Measurements from ENCODE around the gene ITFG1. TPM values are rescaled to one million over a fixed set of nuclear protein-coding genes. Genes with fewer than 3 reads are reported as not detected.

ITFG1 gene
- total RNA-seq, 4 donors from 2014 or later = 27.4 to 47.0 (median 36.9) TPM

- no peak for TF ChIP-seq CTCF (IDR thresholded peaks at IDR 0.05)
- no peak for TF ChIP-seq POLR2AphosphoS5 (IDR thresholded peaks at IDR 0.05)
- TF ChIP-seq EP300 (IDR thresholded peaks at IDR 0.05) = no peak
- no peak for TF ChIP-seq POLR2A (IDR thresholded peaks at IDR 0.05)
- H3K27me3 ChIP-seq = no peaks in the 10 kb centered on the region
- 94% methylated on average over 5 of the region's 5 CpGs for WGBS
- H3K9me3 ChIP-seq = no peaks in the 10 kb centered on the region
- no peaks in the 10 kb centered on the region for H3K4me1 ChIP-seq
- H3K36me3 ChIP-seq = peaks cover 3% of the 10 kb centered on the region
- no peak overlapping the region for H3K27ac ChIP-seq
- DNase-seq (ENCODE audit: low spot score in 2 of 2) = no peak
- no peak overlapping the region for H3K4me3 ChIP-seq
These were observed 74.6 kb downstream of the ITFG1 start for GRCh38 chr16:47386201-47386718.

- H3K36me3 ChIP-seq = peaks cover 3% of the 10 kb centered on the region
- H3K4me3 ChIP-seq = no peak overlapping the region
- 88% methylated on average over 5 of the region's 5 CpGs for WGBS
- no peaks in the 10 kb centered on the region for H3K9me3 ChIP-seq
- H3K4me1 ChIP-seq = no peaks in the 10 kb centered on the region
- H3K27ac ChIP-seq = no peak overlapping the region
- no peaks in the 10 kb centered on the region for H3K27me3 ChIP-seq
- TF ChIP-seq CTCF (IDR thresholded peaks at IDR 0.05) (no peak), POLR2AphosphoS5 (IDR thresholded peaks at IDR 0.05) (no peak), EP300 (IDR thresholded peaks at IDR 0.05) (no peak), POLR2A (IDR thresholded peaks at IDR 0.05) (no peak)
- no peak for DNase-seq (ENCODE audit: low spot score in 2 of 2)
These were observed 78.5 kb downstream of the ITFG1 start for GRCh38 chr16:47382362-47382761.

GRCh38 chr16:47377154-47377553 is 83.7 kb downstream of the ITFG1 start:
- no peak for DNase-seq (ENCODE audit: low spot score in 2 of 2)
- no peak overlapping the region for H3K27ac ChIP-seq
- no peak for TF ChIP-seq POLR2A (IDR thresholded peaks at IDR 0.05)
- no peak for TF ChIP-seq CTCF (IDR thresholded peaks at IDR 0.05)
- no peak for TF ChIP-seq EP300 (IDR thresholded peaks at IDR 0.05)
- TF ChIP-seq POLR2AphosphoS5 (IDR thresholded peaks at IDR 0.05) = no peak
- H3K4me3 ChIP-seq = no peak overlapping the region
- H3K36me3 ChIP-seq = peaks cover 7% of the 10 kb centered on the region
- H3K9me3 ChIP-seq = no peaks in the 10 kb centered on the region
- 65% methylated on average over 3 of the region's 3 CpGs for WGBS
- H3K4me1 ChIP-seq = no peaks in the 10 kb centered on the region
- H3K27me3 ChIP-seq = no peaks in the 10 kb centered on the region

- WGBS = 96% methylated on average over 1 of the region's 1 CpG
- Histone ChIP-seq H3K4me3 (no peak overlapping the region), H3K36me3 (peaks cover 9% of the 10 kb centered on the region), H3K4me1 (no peaks in the 10 kb centered on the region), H3K9me3 (no peaks in the 10 kb centered on the region), H3K27me3 (no peaks in the 10 kb centered on the region), H3K27ac (no peak overlapping the region)
- DNase-seq (ENCODE audit: low spot score in 2 of 2) = no peak
- TF ChIP-seq POLR2A (IDR thresholded peaks at IDR 0.05) (no peak), EP300 (IDR thresholded peaks at IDR 0.05) (no peak), CTCF (IDR thresholded peaks at IDR 0.05) (no peak), POLR2AphosphoS5 (IDR thresholded peaks at IDR 0.05) (no peak)
These were observed 85.4 kb downstream of the ITFG1 start for GRCh38 chr16:47375423-47375822.

GRCh38 chr16:47374629-47375028 is 86.2 kb downstream of the ITFG1 start:
- no peak overlapping the region for H3K4me3 ChIP-seq
- peaks cover 15% of the 10 kb centered on the region for H3K36me3 ChIP-seq
- WGBS = 96% methylated on average over 3 of the region's 3 CpGs
- H3K9me3 ChIP-seq = no peaks in the 10 kb centered on the region
- TF ChIP-seq POLR2AphosphoS5 (IDR thresholded peaks at IDR 0.05) (no peak), EP300 (IDR thresholded peaks at IDR 0.05) (no peak), CTCF (IDR thresholded peaks at IDR 0.05) (no peak), POLR2A (IDR thresholded peaks at IDR 0.05) (no peak)
- no peaks in the 10 kb centered on the region for H3K4me1 ChIP-seq
- no peak for DNase-seq (ENCODE audit: low spot score in 2 of 2)
- H3K27me3 ChIP-seq = no peaks in the 10 kb centered on the region
- H3K27ac ChIP-seq = no peak overlapping the region

Measured in suprapubic skin (tissue), 4 donors.